IPS-11a (cell line): ENCODE data around the gene WASHC2A.
"Not testable (repeated sequence)": the region's sequence is repeated elsewhere in the genome, so short reads cannot be mapped to it uniquely, and the experiment has no call there.

Experiments used
- H3K4me3 ChIP-seq: one replicate; pipeline ENCODE4 v1.5.1; 2013; ENCODE audit warnings: low read depth, low read length, control low read depth

WASHC2A gene, protein sequence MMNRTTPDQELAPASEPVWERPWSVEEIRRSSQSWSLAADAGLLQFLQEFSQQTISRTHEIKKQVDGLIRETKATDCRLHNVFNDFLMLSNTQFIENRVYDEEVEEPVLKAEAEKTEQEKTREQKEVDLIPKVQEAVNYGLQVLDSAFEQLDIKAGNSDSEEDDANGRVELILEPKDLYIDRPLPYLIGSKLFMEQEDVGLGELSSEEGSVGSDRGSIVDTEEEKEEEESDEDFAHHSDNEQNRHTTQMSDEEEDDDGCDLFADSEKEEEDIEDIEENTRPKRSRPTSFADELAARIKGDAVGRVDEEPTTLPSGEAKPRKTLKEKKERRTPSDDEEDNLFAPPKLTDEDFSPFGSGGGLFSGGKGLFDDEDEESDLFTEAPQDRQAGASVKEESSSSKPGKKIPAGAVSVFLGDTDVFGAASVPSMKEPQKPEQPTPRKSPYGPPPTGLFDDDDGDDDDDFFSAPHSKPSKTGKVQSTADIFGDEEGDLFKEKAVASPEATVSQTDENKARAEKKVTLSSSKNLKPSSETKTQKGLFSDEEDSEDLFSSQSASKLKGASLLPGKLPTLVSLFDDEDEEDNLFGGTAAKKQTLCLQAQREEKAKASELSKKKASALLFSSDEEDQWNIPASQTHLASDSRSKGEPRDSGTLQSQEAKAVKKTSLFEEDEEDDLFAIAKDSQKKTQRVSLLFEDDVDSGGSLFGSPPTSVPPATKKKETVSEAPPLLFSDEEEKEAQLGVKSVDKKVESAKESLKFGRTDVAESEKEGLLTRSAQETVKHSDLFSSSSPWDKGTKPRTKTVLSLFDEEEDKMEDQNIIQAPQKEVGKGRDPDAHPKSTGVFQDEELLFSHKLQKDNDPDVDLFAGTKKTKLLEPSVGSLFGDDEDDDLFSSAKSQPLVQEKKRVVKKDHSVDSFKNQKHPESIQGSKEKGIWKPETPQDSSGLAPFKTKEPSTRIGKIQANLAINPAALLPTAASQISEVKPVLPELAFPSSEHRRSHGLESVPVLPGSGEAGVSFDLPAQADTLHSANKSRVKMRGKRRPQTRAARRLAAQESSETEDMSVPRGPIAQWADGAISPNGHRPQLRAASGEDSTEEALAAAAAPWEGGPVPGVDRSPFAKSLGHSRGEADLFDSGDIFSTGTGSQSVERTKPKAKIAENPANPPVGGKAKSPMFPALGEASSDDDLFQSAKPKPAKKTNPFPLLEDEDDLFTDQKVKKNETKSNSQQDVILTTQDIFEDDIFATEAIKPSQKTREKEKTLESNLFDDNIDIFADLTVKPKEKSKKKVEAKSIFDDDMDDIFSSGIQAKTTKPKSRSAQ (N-terminal part only)

DNA sequence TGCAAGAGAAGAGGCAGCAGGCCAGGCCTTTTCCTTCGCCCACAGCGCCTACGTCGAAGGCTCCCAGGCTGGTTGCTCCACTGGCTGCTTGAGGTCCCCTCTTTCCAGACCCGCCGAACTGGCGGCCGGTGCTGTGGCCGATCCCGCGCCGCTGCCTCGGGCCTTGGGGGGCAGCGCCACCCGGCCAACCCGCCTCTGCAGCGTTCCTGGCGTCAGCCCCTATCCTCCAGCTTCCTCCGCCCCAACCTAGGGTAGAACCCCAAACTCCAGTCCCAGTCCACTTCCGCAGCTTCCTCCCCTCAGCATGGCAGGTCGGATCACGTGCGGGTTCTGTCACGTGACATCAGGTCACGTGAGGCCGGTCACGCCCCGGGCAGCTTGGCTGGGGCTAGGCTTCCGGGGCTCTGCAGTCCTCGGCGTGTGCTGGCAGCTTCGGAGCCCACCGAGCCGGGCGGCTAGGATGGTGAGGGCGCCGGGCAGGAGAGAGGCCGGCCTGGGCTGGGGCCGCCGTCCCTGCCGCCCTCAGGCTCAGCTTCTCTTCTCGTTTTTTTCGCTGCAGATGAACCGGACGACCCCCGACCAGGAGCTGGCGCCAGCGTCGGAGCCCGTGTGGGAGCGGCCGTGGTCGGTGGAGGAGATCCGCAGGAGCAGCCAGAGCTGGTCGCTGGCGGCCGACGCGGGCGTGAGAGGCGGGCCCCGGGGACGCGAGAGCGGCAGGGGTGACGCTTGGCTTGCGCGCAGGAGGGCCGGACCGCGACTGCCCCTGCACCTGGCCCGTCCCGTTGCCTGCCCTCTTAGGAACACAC, at the start of gene WASHC2A:
TSS of gene WASHC2A (plus strand) at position 409 of the 806 bp plus-strand sequence. CDS start at position 461, 52 bp downstream.
- H3K4me3 ChIP-seq = peak within 1 kb of the TSS; percentile 62

DNA sequence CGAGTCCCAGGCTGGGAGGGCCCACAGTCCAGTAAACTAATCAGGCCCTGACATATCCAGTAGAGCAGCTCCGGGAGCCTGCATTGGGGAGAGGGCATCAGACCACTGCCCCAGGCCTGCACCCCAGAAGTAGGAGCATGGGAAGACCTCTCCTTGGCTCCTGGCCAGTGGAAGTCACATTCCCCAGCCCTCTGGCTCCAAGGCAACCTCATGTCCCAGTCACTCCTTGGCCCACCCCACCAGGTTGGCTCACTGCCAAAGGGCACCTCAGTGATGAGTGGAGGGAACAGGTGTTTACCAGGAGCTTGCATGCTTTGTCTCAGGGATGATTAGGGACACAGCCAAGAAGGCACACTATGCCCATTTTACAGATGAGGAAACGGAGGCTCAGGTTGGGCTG, 48.5 kb upstream of the WASHC2A start:
- not testable (repeated sequence) for H3K4me3 ChIP-seq

DNA sequence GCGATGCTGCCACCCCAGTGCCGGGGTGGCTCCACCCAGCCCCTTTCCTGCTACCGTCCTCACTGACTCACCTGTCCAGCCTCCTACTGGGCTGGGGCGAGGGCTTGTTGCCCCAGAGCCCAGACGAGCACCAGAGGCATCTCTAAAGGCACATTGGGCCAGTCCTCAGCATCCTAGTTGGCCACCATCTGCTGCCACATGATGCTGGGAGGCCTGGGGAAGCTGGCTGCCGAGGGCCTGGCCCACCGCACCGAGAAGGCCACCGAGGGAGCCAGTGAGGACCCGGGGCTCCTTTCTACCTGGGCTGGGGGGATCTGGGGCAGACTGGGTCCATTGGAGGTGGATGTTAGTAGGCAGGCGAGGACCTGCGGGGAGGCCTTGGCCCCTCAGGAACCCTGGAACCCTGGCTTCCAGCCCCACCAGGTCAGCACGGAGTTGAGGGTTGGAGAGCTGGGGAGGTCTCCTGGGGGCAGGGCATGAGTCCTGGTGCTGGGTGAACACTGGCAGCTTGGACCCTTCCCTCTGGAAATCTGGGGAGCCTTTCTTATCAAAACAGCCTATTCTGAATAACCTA, 47.2 kb upstream of the WASHC2A start:
- H3K4me3 ChIP-seq = not testable (repeated sequence)

DNA sequence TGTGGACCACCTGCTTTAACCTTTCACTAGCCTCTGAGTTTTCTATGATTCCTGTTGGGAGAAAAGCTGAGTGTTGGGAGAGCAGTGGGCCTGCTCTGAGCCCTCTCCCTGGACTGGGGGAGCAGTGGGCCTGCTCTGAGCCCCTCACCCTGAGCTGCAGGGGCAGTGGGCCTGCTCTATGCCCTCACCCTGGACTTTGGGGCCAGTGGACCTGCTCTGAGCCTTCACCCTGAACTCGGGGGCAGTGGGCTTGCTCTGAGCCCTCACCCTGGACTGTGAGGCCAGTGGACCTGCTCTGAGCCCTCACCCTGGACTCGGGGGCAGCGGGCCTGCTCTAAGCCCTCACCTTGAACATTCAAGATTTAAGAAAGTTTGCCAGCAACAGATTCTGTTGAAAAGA, 46.1 kb upstream of the WASHC2A start:
- no peak overlapping the region for H3K4me3 ChIP-seq

DNA sequence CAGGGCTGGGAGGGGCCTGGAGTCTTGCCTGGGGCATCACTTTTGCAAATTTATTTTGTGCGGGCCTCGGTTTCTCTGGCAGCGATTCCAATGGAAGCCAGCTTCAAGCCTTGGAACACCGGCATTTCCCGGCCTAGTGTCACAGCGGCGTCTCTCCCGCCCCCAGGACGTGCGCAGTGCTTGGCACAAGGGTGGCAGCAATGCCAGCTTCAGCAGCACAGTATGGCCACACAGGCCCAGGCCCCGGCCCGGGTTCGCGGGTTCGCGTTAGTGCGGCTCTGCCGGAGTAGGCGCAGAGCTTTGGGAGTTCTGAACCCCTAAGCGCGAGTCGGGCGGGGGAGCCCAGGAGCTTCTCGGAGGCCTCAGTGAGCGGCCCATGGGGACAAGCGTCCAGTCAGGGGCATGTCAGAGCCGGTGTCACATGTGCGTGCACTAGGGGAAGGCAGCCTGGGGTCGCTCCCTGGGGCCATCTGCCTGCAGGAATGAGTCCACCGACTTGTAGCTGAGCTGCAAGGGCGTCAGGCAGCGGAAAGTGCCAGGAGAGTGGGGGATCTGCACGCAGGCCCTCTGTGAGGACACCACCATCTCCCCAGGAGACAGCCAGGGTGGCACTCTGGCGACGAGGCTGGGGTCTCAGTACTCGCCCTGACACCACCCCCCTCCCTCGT, 42.9 kb upstream of the WASHC2A start:
- not testable (repeated sequence) for H3K4me3 ChIP-seq

DNA sequence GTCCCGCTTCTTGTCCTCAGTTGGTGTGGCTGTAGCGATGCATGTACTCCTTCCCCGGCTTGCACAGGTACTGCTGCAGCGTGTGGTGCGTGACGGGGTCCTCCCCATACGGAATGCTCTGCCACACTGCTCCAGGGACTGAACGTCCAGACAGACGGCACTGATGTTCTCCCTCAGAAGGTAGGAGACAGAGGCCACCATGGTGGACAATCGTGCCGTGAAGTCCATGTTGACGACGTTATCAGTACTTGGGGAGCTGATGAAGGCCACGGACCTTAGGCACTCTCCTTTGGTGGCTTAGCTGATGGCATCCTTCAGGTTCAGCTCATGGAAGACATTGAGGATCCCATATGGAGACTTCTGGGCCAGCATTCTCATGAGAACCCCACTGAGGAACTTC, 42.1 kb upstream of the WASHC2A start:
- H3K4me3 ChIP-seq = no peak overlapping the region

DNA sequence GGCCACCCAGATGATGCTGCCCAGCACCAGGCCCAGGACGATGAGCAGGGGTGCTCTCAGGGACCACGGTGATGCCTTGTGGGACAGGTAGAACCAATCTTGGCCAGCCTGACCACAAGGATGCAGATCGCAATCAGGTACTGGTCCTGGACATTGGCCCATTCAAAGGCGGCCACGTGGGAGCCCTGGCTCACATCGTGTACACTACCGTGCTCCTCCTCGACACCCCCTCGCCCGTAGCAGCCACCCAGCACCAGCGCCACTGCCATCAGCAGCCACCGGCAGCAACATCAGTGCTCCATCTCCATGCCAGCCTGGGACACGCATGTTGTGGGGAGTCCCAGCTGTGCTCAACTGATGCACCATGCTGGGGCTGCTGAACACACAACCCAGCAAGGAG, 40.6 kb upstream of the WASHC2A start:
- no peak overlapping the region for H3K4me3 ChIP-seq

DNA sequence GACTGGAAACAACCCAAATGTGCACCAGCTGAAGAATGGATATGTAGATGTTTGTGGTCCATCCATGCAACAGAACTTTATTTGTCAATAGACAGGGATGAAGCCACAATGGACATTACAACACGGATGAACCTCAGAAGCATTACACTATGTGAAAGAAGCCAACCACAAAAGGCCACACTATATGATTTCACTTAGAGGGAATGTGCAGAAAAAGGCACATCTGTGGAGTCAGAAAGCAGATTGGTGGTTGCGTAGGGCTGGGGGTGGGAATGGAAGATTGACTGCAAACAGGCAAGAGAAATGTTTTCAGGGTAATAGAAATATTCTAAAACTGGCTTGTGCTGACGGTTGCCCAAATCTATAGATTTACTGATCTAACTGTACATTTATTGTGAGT, 34.3 kb upstream of the WASHC2A start:
- no peak overlapping the region for H3K4me3 ChIP-seq

DNA sequence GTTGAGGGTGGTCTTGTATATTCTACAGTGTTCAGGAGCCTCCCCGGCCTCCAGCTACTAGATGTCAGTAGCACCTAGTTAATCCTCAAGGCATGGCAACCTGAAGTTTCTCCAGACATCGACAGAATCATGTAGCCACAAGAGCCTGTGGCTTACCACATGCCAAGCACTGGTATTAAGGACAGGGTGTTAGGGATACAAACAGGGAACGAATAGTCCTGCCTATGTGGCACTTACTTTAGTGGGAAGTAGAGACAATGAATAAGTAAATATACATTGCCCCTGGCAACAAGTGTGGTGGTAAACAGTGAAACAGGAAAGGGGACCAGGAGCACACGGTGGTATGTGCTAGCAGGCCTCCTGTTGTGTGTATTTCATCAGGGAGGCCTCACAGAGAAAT, 32.4 kb upstream of the WASHC2A start:
- not testable (repeated sequence) for H3K4me3 ChIP-seq

DNA sequence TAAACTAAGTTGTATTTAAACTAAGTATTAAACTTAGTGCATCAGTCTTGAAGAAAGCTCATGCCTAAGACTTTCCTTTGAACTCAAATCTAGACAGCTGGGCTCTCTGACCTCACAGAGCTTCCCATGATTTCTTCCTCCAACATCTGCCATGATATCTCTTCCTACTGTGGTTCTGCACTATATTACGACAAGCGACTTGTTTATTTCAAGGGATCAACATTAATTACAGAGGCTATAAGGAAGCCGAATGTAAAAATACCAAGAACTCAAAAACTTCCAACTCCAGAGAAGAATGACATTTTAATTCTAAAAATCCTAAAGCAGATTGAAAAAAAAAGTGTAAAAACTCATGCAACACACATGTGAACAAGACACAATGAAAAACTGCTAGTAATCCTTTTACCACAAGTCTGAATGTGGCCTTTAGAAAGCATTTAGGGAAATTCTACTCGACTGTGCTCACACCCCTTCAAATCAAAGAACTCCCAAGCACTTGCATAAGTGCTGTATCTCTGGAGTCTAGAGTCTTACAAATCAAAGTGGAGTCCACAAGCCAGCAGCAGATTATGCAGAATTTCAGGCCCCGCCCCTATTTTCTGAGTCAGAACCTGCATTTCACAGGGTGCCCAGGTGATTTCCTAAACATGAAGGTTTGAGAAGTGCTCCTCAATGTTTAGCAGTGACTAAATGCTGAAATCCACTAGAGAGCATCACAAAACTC, 22.7 kb upstream of the WASHC2A start:
- H3K4me3 ChIP-seq = no peak overlapping the region

DNA sequence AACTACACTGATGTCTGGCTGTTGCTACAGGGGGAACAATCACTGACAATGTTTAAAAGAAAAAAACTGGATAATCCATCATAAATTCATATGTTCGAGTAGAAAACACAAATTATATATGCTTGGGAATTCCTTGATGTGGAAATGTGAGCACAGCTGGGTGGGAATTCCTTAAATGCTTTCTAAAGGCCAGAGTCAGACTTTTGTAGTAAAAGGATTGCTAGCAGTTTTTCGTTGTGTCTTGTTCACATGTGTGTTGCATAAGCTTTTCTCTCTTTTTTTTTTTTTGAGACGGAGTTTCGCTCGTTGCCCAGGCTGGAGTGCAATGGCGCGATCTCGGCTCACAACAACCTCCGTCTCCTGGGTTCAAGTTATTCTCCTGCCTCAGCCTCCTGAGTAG, 21.3 kb upstream of the WASHC2A start:
- H3K4me3 ChIP-seq = not testable (repeated sequence)

DNA sequence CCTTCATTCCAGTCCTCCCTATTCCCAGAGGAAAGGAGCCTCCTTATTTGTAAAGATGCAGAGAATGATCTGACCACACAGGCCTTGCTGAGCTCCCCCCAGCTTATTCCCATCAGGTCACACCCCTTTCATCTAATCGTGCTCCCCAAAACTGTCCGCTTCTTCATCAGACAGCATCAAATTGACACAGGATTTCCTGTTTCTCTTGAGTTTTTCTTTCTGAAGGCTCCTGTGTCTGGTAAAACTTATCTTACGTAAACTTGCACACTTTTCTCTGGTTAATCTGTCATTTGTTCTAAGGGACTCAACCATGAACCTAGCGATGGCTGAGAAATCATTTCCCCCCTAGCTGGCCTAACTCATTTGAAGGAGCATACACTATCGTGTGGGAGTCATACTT, 20.2 kb upstream of the WASHC2A start:
- not testable (repeated sequence) for H3K4me3 ChIP-seq

DNA sequence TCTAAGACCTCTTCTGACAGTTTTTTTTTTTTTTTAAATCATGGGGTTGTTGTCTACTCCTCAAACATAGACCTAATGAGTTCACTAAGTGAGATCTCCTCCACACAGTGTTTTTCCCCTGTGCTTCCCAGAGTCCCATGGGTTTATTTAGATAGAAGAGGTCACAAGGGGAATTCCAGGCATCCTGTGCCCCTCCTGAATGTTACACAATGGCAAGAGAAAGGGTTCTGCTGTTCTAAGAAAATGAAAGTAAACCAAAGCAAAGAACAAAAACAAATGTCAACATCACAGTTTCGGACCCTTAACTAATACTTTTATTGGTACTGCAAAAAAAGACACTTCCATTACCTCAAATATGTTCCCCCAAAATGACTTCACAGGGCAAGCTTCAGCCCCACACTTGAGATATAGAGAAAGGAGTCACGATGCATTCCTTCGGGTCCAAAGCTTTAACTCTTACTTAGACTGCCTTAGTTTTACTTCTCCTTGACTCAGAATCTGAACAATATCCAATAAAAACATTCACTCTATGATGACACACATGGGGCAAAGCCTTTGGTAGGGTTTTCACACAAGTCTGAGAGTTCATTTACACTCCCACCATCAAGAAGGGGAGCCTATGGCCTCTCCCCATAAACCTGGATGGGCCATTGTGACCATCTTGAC, 15.6 kb upstream of the WASHC2A start:
- not testable (repeated sequence) for H3K4me3 ChIP-seq

DNA sequence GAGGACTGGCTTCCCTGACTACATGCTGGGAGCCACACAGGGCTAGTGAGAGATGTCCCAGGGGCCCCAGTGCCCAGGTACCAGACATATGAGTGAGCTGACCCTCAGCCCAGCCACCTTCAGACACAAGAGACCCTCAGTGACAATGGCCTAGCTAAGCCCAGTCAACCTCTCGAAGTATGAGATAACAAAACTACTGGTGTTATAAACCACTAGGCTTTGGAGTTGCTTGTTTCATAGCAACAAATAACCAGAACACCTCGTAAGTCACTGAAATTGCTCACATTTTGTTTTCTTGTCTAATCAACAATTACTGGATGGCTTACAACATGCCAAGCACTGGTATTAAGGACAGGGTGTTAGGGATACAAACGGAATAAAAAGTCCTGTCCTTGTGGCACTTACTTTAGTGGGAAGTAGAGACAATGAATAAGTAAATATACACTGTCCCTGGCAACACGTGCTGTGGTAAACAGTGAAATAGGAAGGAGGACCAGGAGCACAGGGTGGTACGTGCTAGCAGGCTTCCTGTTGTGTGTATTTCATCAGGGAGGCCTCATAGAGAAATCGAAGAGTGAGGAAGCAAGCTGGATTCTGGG, 14.9 kb upstream of the WASHC2A start:
- H3K4me3 ChIP-seq = not testable (repeated sequence)

DNA sequence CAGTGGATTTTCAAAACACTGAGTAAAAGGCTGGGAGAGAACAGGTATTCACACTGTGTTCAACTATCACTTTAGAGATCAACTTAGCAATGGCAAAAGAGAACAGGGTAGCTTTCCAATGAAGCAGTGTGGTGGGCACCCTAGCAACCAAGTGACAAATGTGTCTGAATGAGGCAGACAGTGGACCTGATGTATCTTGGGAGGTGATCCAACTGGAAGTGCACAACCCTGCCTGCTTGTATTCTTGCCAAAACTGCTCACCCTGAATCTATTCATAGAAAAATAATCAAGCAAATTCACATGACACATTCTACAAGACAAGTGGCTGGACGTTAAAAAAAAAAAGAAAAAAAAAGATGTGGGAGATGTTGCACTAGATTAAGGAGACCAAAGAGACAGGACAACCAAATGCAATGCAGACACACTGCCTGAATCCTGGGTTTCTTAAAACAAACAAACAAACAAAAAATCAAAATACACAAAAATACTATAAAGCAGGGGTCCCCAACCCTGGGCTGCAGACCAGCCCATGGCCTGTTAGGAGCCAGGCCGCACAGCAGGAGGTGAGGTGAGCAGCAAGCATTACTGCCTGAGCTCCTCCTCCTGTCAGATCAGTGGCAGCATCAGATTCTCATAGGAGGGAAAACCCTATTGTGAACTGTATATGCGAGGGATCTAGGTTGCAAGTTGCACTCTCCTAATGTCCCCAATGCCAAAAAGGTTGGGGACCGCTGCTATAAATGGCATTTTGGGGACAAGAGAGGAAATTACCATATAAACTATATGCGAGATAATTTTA, 12.1 kb upstream of the WASHC2A start:
- not testable (repeated sequence) for H3K4me3 ChIP-seq

DNA sequence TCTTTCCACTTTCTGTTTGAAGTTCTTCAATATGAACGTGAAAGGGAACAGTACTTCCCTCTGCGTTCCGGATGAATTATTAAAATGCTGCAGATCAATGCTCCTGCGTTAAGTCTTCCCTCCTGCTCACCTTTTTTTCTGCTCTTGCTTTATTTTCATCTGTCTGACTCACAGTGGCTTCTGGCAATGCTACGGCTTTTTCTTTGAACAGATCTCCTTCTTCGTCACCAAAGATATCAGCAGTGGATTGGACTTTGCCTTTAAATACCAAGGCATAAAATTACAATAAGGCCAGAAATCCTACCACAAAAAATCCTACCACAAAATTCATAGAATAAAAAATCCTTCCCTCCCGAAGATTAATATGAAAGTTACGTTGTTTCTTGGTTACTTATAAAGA, 11.1 kb upstream of the WASHC2A start:
- not testable (repeated sequence) for H3K4me3 ChIP-seq

DNA sequence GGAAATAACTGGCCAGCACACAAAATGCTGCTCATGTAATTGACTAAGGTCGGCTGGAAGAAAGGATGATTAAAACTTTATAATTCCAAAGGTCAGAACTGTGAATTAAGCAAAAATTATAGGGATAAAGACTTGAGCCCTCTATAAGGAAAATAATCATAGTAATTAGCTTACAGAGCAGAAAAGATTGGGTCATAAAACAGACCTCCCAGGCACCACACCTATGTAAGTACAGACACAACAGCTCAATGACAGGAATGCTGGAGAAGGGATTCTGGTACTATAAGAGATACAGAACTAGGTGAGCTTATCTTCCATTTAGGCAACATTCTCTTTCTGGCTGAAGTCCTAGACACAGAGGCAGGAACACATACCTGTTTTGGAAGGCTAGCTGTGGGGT, 9.0 kb upstream of the WASHC2A start:
- H3K4me3 ChIP-seq = not testable (repeated sequence)
